ENCODE results near the gene MN1. TPM values are rescaled to one million over a fixed set of nuclear protein-coding genes. Genes with fewer than 3 reads are reported as not detected.

The MN1 gene
- total RNA-seq, 1 donor from 2014 or later: 4.0 TPM

- Histone ChIP-seq H3K4me3 (no peak overlapping the region), H3K36me3 (no peaks in the 10 kb centered on the region), H3K9me3 (no peaks in the 10 kb centered on the region), H3K27me3 (no peaks in the 10 kb centered on the region), H3K4me1 (peaks cover 10% of the 10 kb centered on the region), H3K27ac (no peak overlapping the region)
- DNase-seq (no peak), ATAC-seq (no peak)
- intact Hi-C loops (cut with DNase I): no loop called here
- TF ChIP-seq CTCF (IDR thresholded peaks at IDR 0.05): no peak
Measured at GRCh38 chr22:27814993-27815392, 13.4 kb upstream of the MN1 start.

- TF ChIP-seq CTCF (IDR thresholded peaks at IDR 0.05): no peak
- DNase-seq (no peak), ATAC-seq (no peak)
- no peak overlapping the region for H3K27ac ChIP-seq
- H3K4me3 ChIP-seq: no peak overlapping the region
- no peaks in the 10 kb centered on the region for H3K36me3 ChIP-seq
- peaks cover 10% of the 10 kb centered on the region for H3K4me1 ChIP-seq
- H3K9me3 ChIP-seq: no peaks in the 10 kb centered on the region
- intact Hi-C loops (cut with DNase I): no loop called here
- no peaks in the 10 kb centered on the region for H3K27me3 ChIP-seq
Measured at GRCh38 chr22:27811778-27812177, 10.2 kb upstream of the MN1 start.

- DNase-seq (no peak), ATAC-seq (peak; percentile 64)
- no peaks in the 10 kb centered on the region for H3K9me3 ChIP-seq
- no peak overlapping the region for H3K4me3 ChIP-seq
- intact Hi-C loops (cut with DNase I): no loop called here
- no peak for TF ChIP-seq CTCF (IDR thresholded peaks at IDR 0.05)
- no peaks in the 10 kb centered on the region for H3K36me3 ChIP-seq
- no peak overlapping the region for H3K27ac ChIP-seq
- no peaks in the 10 kb centered on the region for H3K27me3 ChIP-seq
- peaks cover 10% of the 10 kb centered on the region for H3K4me1 ChIP-seq
Measured at GRCh38 chr22:27810609-27811151, 9.1 kb upstream of the MN1 start.

- Histone ChIP-seq H3K27ac (no peak overlapping the region), H3K36me3 (no peaks in the 10 kb centered on the region), H3K4me3 (no peak overlapping the region), H3K27me3 (no peaks in the 10 kb centered on the region), H3K4me1 (peaks cover 10% of the 10 kb centered on the region), H3K9me3 (no peaks in the 10 kb centered on the region)
- ATAC-seq: no peak
- no peak for DNase-seq
- intact Hi-C loops (cut with DNase I): loop anchor here (10.0 kb wide), 1 partner anchor 1055 kb away; no protein-coding TSS in a partner anchor
- no peak for TF ChIP-seq CTCF (IDR thresholded peaks at IDR 0.05)
Measured at GRCh38 chr22:27809700-27810608, 8.4 kb upstream of the MN1 start.

- intact Hi-C loops (cut with DNase I): loop anchor here (10.0 kb wide), 1 partner anchor 1054 kb away; no protein-coding TSS in a partner anchor
- H3K36me3 ChIP-seq: no peaks in the 10 kb centered on the region
- peaks cover 10% of the 10 kb centered on the region for H3K4me1 ChIP-seq
- H3K4me3 ChIP-seq: no peak overlapping the region
- TF ChIP-seq CTCF (IDR thresholded peaks at IDR 0.05): no peak
- ATAC-seq (no peak), DNase-seq (no peak)
- H3K27ac ChIP-seq: no peak overlapping the region
- H3K27me3 ChIP-seq: no peaks in the 10 kb centered on the region
- H3K9me3 ChIP-seq: no peaks in the 10 kb centered on the region
Measured at GRCh38 chr22:27809226-27809603, 7.7 kb upstream of the MN1 start.

All from upper lobe of right lung (tissue), 1 donor.